ENCODE measurements around the gene CHST5.

The CHST5 gene

DNA sequence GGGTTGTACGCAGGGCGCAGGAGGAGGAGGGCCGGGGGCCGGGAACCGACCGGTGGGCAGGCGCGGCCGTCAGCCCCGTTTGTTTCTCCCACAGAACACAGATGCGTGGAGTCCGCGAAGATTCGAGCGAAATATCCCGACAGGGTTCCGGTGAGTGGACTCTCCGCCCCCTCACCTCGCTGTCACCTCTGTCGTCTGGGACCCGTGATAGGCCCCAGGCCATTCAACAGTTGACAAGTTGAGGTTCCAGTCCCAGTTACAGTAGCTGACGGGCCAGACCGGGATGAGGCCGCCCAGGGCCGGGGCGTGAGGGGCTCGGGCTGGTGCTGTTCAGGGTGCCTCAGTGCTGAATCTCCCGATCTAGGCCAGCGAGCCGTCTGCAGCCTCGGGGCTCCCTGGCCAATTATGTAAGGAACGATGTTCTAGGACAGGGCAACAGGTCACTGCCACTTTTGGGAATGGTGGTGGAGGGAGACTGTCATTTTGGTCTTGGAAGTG lies 30.9 kb upstream of the CHST5 start:
- H3K9ac ChIP-seq (ENCODE audit: low read length) = peak overlapping the region; percentile 94
- peaks cover 39% of the 10 kb centered on the region for H3K36me3 ChIP-seq (ENCODE audit: control insufficient read depth, insufficient read depth, low read length, severe bottlenecking)
- H3K9me3 ChIP-seq (ENCODE audit: control insufficient read depth, low read length) = no peaks in the 10 kb centered on the region
- H3K4me3 ChIP-seq (ENCODE audit: low read length) = peak overlapping the region; percentile 98
- H3K27me3 ChIP-seq (replicated peaks; ENCODE audit: control insufficient read depth, insufficient read depth, low read length) = peaks cover 5% of the 10 kb centered on the region
- peak; percentile 56 for DNase-seq (ENCODE audit: low read depth)
- peaks cover 14% of the 10 kb centered on the region for H3K4me1 ChIP-seq (ENCODE audit: control insufficient read depth, insufficient read depth, low read length)

DNA sequence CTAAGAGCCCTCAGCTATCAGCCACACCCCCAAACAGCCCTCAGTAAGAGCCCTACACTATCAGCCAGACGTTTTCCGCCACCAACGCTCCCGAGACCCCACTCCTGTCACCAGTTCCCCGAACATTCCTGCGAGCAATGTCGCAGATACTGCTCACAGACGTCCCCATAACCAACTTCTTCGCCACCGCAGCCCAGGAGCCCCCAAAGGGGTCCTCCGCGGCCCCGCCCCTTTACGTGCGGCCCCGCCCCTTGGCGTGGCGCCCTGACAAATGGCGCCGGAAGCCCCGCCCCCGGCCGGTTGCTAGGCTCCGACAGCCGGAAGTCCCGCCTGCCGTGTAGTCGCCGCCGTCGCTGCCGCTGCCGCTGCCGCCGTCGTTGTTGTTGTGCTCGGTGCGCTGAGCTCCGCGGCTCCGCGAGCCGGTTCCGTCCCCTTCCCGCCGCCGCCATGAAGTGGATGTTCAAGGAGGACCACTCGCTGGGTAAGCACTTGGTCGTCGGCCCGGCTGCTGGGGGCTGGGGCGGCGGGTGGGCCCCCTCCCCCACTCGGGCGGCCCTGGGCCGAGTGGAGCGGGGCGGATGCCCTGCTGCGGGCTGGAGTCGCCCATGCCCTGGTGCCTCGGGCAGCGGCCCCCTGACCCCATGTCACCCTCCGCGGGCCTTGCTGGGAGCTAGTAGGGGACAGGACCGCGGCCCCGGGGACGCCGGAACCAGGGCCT lies 30.3 kb upstream of the CHST5 start, which contains the start of gene GABARAPL2:
TSS of gene GABARAPL2 (plus strand) at position 340 of the 718 bp plus-strand sequence. CDS start at position 448, 108 bp downstream.
- DNase-seq (ENCODE audit: low read depth) = peak; percentile 93
- peaks cover 5% of the 10 kb centered on the region for H3K27me3 ChIP-seq (replicated peaks; ENCODE audit: control insufficient read depth, insufficient read depth, low read length)
- peak within 1 kb of the TSS; percentile 94 for H3K9ac ChIP-seq (ENCODE audit: low read length)
- peaks cover 35% of the 10 kb centered on the region for H3K36me3 ChIP-seq (ENCODE audit: control insufficient read depth, insufficient read depth, low read length, severe bottlenecking)
- H3K9me3 ChIP-seq (ENCODE audit: control insufficient read depth, low read length) = no peaks in the 10 kb centered on the region
- peak within 1 kb of the TSS; percentile 98 for H3K4me3 ChIP-seq (ENCODE audit: low read length)
- peaks cover 14% of the 10 kb centered on the region for H3K4me1 ChIP-seq (ENCODE audit: control insufficient read depth, insufficient read depth, low read length)

DNA sequence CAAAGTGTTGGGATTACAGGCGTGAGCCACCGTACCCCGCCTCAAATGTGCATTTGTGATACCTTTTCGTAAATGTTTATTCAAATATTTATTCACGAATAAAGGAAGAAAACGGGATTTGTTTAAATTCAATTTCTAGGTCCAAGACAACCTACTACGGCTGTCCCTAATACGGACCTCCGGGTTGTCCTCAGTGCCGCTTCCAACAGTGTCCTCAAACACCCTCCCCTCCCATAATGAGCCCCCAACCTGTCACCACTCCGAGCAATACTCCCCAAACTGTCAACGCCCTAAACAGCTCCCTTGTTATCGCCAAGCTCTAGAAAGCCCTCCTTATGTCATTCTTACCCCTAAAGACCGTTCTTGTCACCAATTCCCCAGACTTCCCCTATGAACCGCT lies 29.7 kb upstream of the CHST5 start:
- Histone ChIP-seq H3K4me1 (ENCODE audit: control insufficient read depth, insufficient read depth, low read length) (peaks cover 14% of the 10 kb centered on the region), H3K9ac (ENCODE audit: low read length) (peak overlapping the region; percentile 94), H3K36me3 (ENCODE audit: control insufficient read depth, insufficient read depth, low read length, severe bottlenecking) (peaks cover 29% of the 10 kb centered on the region), H3K27me3 (replicated peaks; ENCODE audit: control insufficient read depth, insufficient read depth, low read length) (peaks cover 5% of the 10 kb centered on the region), H3K9me3 (ENCODE audit: control insufficient read depth, low read length) (no peaks in the 10 kb centered on the region), H3K4me3 (ENCODE audit: low read length) (peak overlapping the region; percentile 98)
- DNase-seq (ENCODE audit: low read depth) = no peak

DNA sequence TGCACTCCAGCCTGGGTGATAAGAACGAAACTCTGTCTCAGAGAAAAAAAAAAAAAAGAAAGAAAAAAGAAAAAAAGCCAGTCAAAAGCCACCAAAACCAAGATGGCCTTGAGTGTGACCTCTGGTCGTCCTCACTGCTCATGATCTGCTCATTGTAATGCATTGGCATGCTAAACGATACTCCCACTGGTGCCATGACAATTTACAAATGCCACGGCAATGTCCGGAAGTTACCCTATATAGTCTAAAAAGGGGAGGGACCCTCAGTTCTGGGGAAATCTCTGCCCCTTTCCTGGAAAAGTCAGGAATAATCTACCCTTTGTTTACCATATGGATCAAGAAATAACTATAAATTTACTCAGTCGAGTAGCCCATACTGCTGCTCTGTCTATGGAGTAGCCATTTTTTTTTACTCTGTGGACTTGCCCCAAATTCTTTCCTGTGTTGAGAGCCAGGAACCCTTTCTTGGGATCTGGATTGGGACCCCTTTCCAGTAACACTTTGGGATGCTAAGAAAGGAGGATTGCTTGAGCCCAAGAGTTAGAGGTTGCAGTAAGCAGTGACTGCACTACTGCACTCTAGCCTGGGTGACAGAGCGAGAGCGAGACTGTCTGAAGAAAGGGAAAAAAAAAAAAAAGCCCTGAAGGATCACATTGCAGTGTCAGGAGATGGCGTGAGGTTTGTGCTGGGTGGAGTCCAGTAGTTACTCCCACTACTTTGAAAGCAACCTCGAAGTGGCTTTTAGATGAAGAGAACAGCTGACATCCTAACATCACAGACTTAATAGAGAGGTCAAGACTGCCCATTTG lies 23.9 kb upstream of the CHST5 start:
- H3K9ac ChIP-seq (ENCODE audit: low read length) = peak overlapping the region; percentile 41
- no peaks in the 10 kb centered on the region for H3K9me3 ChIP-seq (ENCODE audit: control insufficient read depth, low read length)
- H3K36me3 ChIP-seq (ENCODE audit: control insufficient read depth, insufficient read depth, low read length, severe bottlenecking) = no peaks in the 10 kb centered on the region
- DNase-seq (ENCODE audit: low read depth) = peak; percentile 71
- H3K4me1 ChIP-seq (ENCODE audit: control insufficient read depth, insufficient read depth, low read length) = peaks cover 14% of the 10 kb centered on the region
- peak overlapping the region; percentile 8 for H3K4me3 ChIP-seq (ENCODE audit: low read length)
- peaks cover 5% of the 10 kb centered on the region for H3K27me3 ChIP-seq (replicated peaks; ENCODE audit: control insufficient read depth, insufficient read depth, low read length)

DNA sequence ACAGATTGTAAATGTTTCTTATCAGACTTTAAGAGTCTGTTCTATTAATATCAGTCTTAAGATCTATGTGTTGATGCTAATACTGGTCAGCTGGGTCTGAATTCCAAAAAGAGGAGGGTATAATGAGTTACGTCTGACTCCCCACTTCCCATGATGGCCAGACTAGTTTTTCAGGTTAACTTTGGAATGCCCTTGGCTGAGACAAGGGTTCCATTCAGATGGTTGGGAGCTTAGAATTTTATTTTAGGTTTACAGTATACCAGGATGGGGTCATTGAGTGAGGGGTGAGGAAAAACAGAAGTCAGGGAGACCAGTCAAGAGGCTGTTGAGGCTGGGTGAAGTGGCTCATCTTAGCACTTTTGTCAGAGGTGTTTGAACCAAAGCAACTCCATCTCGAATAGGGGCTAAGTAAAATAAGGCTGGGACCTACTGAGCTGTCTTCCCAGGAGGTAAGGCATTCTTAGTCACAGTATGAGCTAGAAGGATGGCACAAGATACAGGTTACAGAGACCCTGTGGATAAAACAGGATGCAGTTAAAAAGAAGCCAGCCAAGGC lies 23.0 kb upstream of the CHST5 start:
- Histone ChIP-seq H3K9me3 (ENCODE audit: control insufficient read depth, low read length) (no peaks in the 10 kb centered on the region), H3K4me3 (ENCODE audit: low read length) (no peak overlapping the region), H3K36me3 (ENCODE audit: control insufficient read depth, insufficient read depth, low read length, severe bottlenecking) (no peaks in the 10 kb centered on the region), H3K9ac (ENCODE audit: low read length) (no peak overlapping the region), H3K27me3 (replicated peaks; ENCODE audit: control insufficient read depth, insufficient read depth, low read length) (peaks cover 5% of the 10 kb centered on the region), H3K4me1 (ENCODE audit: control insufficient read depth, insufficient read depth, low read length) (peaks cover 14% of the 10 kb centered on the region)
- no peak for DNase-seq (ENCODE audit: low read depth)

DNA sequence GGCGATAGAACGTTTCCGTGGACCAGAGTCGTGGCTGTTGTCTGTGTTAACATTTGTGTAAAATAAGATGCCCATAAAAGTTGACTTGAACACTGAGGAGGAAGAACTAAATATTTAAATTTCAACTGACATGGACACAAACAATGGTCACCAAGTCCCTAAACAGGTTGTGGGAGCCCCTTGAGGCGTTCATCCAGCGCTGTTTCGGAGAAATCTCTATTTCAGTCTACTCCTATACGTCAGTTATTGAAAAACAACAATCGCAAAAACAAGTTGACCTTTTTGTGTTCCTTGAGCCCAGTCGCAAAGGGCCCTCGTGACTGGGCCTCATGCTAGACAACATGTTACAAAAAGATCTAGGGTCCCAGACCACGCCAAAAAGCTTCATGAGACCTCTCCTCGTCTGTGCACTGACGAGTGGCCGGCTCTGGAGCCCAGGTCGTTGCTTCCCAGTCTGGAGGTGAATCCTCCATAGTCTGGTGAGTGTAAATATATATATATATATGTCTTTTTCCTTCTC lies 20.6 kb upstream of the CHST5 start:
- no peak for DNase-seq (ENCODE audit: low read depth)
- Histone ChIP-seq H3K4me3 (ENCODE audit: low read length) (peak overlapping the region; percentile 93), H3K4me1 (ENCODE audit: control insufficient read depth, insufficient read depth, low read length) (peaks cover 14% of the 10 kb centered on the region), H3K27me3 (replicated peaks; ENCODE audit: control insufficient read depth, insufficient read depth, low read length) (no peaks in the 10 kb centered on the region), H3K9ac (ENCODE audit: low read length) (peak overlapping the region; percentile 85), H3K9me3 (ENCODE audit: control insufficient read depth, low read length) (no peaks in the 10 kb centered on the region), H3K36me3 (ENCODE audit: control insufficient read depth, insufficient read depth, low read length, severe bottlenecking) (no peaks in the 10 kb centered on the region)

DNA sequence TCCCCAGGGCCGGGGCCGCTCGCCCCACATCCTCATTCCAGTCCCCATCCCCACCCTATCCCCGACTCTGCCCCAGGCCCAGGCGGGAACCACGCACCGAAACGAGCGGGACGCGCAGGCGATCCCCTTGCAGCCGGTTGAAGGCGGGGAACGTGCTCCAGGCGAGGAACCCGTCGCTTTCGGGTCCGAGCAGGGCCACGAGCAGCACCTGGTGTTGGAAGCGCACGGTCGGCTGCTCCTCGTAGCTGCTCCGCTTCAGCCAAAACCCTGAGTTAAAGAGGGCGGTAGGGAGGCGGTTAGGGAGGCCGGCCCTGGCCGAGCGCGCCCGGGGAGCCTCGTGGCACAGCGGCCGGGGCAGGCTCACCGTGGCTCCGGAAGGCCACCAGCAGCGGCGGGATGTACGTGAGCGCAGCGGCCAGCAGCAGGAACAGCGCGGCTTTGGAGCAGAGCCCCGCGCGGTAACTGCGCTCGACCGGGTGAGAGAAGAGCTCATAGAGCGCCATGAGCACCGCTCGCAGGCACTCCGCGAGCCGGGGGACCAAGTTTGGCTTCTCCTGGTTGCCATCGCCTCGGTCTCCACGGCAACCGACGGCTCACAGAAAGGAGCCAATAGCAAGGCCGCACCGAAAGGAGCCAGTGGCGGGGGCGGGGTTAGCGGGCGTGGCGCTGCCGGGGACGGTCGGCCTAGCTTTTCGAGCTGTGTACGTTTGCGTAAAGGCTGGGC lies 20.0 kb upstream of the CHST5 start, which contains the start of gene TMEM231:
TSS of gene TMEM231 (minus strand) at position 546 of the 724 bp plus-strand sequence. CDS start at position 503, 43 bp downstream.
- peak; percentile 98 for DNase-seq (ENCODE audit: low read depth)
- Histone ChIP-seq H3K9me3 (ENCODE audit: control insufficient read depth, low read length) (no peaks in the 10 kb centered on the region), H3K4me1 (ENCODE audit: control insufficient read depth, insufficient read depth, low read length) (peaks cover 14% of the 10 kb centered on the region)

DNA sequence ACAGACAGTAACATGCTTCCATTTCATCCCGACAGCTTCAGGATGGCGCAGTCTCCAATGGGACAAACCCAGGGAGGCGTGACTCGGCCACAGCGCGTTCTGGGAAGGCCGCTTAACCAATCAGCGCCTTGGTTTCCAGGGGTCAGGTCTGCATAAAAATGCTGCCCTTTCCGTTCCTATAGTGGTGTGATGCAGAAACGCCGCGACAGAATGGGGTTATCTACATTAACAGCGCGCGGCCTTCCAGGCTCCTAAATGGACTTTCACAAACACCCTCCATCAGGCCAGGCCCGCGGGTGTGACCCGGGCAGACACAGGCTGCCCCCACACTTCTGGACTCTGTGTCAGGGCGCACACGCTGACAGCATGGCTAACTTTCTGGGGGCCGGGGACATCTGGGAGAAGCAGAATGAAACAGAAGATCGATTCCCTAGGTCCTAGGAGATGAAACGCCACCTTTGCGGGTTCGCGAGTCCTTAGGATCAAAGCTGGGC lies 19.4 kb upstream of the CHST5 start:
- H3K36me3 ChIP-seq (ENCODE audit: control insufficient read depth, insufficient read depth, low read length, severe bottlenecking) = no peaks in the 10 kb centered on the region
- peak overlapping the region; percentile 93 for H3K4me3 ChIP-seq (ENCODE audit: low read length)
- no peaks in the 10 kb centered on the region for H3K27me3 ChIP-seq (replicated peaks; ENCODE audit: control insufficient read depth, insufficient read depth, low read length)
- H3K9me3 ChIP-seq (ENCODE audit: control insufficient read depth, low read length) = no peaks in the 10 kb centered on the region
- peak; percentile 95 for DNase-seq (ENCODE audit: low read depth)
- peak overlapping the region; percentile 85 for H3K9ac ChIP-seq (ENCODE audit: low read length)
- H3K4me1 ChIP-seq (ENCODE audit: control insufficient read depth, insufficient read depth, low read length) = peaks cover 12% of the 10 kb centered on the region

More for the DNA sequence above, 20.0 kb upstream of the CHST5 start, which contains the start of gene TMEM231:
- H3K4me3 ChIP-seq (ENCODE audit: low read length) = peak within 1 kb of the TSS; percentile 93
- no peaks in the 10 kb centered on the region for H3K27me3 ChIP-seq (replicated peaks; ENCODE audit: control insufficient read depth, insufficient read depth, low read length)
- H3K36me3 ChIP-seq (ENCODE audit: control insufficient read depth, insufficient read depth, low read length, severe bottlenecking) = no peaks in the 10 kb centered on the region
- H3K9ac ChIP-seq (ENCODE audit: low read length) = peak within 1 kb of the TSS; percentile 85

DNA sequence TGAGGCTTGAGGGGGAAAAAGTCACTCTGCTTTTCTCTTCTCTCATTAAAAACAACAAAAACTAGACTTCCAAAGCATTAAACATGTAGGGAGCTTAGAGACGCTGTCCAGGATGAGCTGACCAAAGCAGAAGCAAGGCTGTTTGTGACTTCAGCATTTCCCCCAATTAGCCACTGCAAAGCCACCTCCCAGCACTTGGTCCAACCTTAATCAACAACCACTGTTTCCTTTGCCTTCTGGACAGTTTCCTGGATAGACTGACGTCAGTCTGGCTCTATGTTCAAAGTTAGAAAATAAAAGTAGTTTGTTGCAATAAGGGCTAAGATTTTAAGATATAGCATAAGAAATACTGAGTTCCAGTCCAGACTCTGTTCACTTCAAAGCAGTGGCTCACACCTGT lies 17.0 kb upstream of the CHST5 start:
- DNase-seq (ENCODE audit: low read depth) = no peak
- Histone ChIP-seq H3K27me3 (replicated peaks; ENCODE audit: control insufficient read depth, insufficient read depth, low read length) (no peaks in the 10 kb centered on the region), H3K9me3 (ENCODE audit: control insufficient read depth, low read length) (no peaks in the 10 kb centered on the region), H3K4me3 (ENCODE audit: low read length) (no peak overlapping the region), H3K9ac (ENCODE audit: low read length) (no peak overlapping the region), H3K36me3 (ENCODE audit: control insufficient read depth, insufficient read depth, low read length, severe bottlenecking) (no peaks in the 10 kb centered on the region), H3K4me1 (ENCODE audit: control insufficient read depth, insufficient read depth, low read length) (peaks cover 4% of the 10 kb centered on the region)

DNA sequence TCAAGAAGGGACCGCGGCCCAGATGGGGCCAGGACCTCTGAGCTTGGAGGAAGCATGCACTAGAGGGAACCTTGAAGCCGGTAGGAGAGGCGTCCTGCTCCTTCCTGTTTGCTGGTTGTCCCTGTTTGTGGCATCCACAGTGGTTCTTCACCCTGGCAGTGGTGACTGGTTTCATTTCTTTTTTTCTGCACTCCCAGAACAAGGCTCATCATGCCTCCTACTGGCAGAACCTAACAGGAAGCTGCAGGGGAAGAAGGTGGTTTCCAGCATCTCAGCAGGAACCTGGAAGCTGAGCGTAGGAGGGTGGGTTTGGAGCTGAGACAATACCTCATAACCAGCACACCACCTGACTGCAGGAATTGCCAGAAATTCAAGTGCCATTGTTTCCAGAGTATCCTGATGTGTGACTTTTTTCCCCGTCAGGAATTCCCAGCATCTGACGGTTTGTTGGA lies 14.3 kb upstream of the CHST5 start:
- no peaks in the 10 kb centered on the region for H3K36me3 ChIP-seq (ENCODE audit: control insufficient read depth, insufficient read depth, low read length, severe bottlenecking)
- H3K4me3 ChIP-seq (ENCODE audit: low read length) = no peak overlapping the region
- no peaks in the 10 kb centered on the region for H3K27me3 ChIP-seq (replicated peaks; ENCODE audit: control insufficient read depth, insufficient read depth, low read length)
- H3K4me1 ChIP-seq (ENCODE audit: control insufficient read depth, insufficient read depth, low read length) = no peaks in the 10 kb centered on the region
- no peak overlapping the region for H3K9ac ChIP-seq (ENCODE audit: low read length)
- no peak for DNase-seq (ENCODE audit: low read depth)
- H3K9me3 ChIP-seq (ENCODE audit: control insufficient read depth, low read length) = no peaks in the 10 kb centered on the region
